BJ (cell line): ENCODE measurements around the gene BRPF3. TPM values are rescaled to one million over a fixed set of nuclear protein-coding genes. Genes with fewer than 3 reads are reported as not detected.

Source experiments
- CTCF ChIA-PET: fragments of 350-600 bp; formaldehyde crosslinking; extraction: SDS; loops from one replicate; lab custom pipeline; 2021; ENCODE audit warnings: antibody characterized with exemption, inconsistent platforms; lab: Yijun Ruan, JAX
- POLR2A ChIA-PET: fragments of 300-600 bp; sonication (Branson Sonifier 250); formaldehyde crosslinking; extraction: SDS; loops from one replicate; lab custom pipeline; 2021; ENCODE audit warnings: antibody characterized with exemption; lab: Charles Lee
- DNase-seq: peaks from one replicate; pipeline ENCODE4 v3.0.0-alpha.2; 2011; ENCODE audit warnings: low read depth
- H3K27me3 ChIP-seq: 2 replicates; pipeline ENCODE4 v1.6.0; 2011; ENCODE audit warnings: low read length; ENCODE audit not compliant: control insufficient read depth, insufficient read depth
- H3K36me3 ChIP-seq: 2 replicates; pipeline ENCODE4 v1.5.1; 2011; ENCODE audit warnings: low read length; ENCODE audit not compliant: control insufficient read depth, insufficient read depth
- H3K4me3 ChIP-seq: 2 replicates; pipeline ENCODE4 v1.5.1; 2011; ENCODE audit warnings: low read depth, mild to moderate bottlenecking, control low read depth, low read length
- CTCF ChIP-seq: IDR thresholded peaks from 2 replicates; pipeline ENCODE4 v1.5.1; 2011; ENCODE audit warnings: low read depth, mild to moderate bottlenecking, control low read depth, inconsistent platforms, low read length, moderate library complexity; ENCODE audit not compliant: insufficient read depth
- polyA plus RNA-seq: library from polyadenylated mRNA; depleted of rRNA; stranded (reverse); fragments of >200 nt; gene quantifications from 2 replicates; pipeline ENCODE4 v1.2.3, GENCODE V29; 2011

Gene BRPF3
- polyA plus RNA-seq, 1 experiment, result 13.2 TPM

GRCh38 chr6:36229223-36229622 lies 32.7 kb downstream of the BRPF3 start:
- POLR2A ChIA-PET, result no interaction called here
- Histone ChIP-seq H3K36me3 (peaks cover 24% of the 10 kb centered on the region), H3K27me3 (no peaks in the 10 kb centered on the region), H3K4me3 (no peak overlapping the region)
- CTCF ChIA-PET, result interaction anchor here (0.7 kb wide), 1 partner anchor 39 kb away, joined by 3 read pairs; no protein-coding TSS in a partner anchor
- TF ChIP-seq CTCF, result no peak
- DNase-seq, result no peak

DNA sequence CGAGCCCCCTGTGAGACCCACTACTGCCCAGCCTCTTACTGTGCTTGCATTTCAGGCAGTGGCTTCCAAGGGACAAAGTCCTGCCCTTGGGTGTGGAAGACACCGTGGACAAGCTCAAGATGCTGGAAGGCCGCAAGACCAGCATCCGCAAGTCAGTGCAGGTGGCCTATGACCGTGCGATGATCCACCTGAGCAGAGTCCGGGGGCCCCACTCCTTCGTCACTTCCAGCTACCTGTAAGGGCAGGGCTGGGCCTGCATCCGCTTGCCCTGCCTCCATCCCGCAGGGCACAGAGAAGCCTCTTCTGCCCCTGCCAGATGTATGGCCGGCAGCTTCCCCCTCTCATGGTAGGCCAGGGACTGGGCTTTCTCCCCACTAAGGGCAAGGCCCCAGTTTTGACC lies 33.8 kb downstream of the BRPF3 start:
- Histone ChIP-seq H3K36me3 (peaks cover 19% of the 10 kb centered on the region), H3K4me3 (no peak overlapping the region), H3K27me3 (no peaks in the 10 kb centered on the region)
- ChIA-PET CTCF (no interaction called here), POLR2A (no interaction called here)
- no peak for TF ChIP-seq CTCF
- no peak for DNase-seq

DNA sequence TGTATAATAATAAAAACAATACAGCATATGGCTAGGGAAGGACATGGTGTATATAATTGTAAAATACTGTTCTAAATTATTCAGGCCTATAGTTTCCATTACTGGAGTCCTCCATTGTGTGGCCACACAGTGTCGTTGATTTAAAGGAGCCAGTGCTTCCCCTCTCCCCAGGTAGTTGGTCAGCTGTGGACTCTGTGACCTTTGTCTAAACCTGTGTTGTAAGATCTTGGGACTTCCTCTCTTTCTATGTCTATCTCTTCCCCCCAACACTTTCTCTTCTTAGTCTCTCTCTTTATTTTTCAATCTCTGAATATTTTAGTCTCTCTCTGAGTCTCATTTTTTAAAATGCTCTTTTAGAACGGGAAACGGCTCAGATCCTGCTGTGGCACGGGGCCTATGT lies 35.6 kb downstream of the BRPF3 start:
- H3K27me3 ChIP-seq, result no peaks in the 10 kb centered on the region
- POLR2A ChIA-PET, result no interaction called here
- H3K36me3 ChIP-seq, result peaks cover 19% of the 10 kb centered on the region
- no peak overlapping the region for H3K4me3 ChIP-seq
- no peak for DNase-seq
- CTCF ChIA-PET, result no interaction called here
- no peak for TF ChIP-seq CTCF

DNA sequence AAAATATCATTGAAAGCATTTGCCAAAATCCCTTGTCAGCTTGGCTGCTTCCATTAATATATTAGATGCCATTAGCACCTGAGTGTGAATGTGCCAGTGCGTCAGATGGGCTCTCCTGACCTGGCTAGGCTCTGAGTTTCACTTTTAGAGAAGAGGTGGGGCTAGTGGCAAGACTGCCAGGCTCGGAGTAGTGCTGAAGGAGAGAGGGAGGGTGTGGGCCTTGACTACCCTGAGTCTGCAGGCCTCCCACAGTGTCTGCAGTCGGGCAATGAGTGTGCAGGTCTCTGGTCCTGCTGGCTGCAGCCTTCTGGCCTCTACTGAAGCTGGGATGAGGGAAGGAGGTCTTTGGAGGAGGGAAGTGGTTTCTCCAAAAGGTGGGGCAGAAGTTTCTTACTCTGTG lies 38.8 kb downstream of the BRPF3 start:
- Histone ChIP-seq H3K4me3 (no peak overlapping the region), H3K36me3 (peaks cover 10% of the 10 kb centered on the region), H3K27me3 (no peaks in the 10 kb centered on the region)
- TF ChIP-seq CTCF, result no peak
- DNase-seq, result no peak
- CTCF ChIA-PET, result no interaction called here
- POLR2A ChIA-PET, result no interaction called here

GRCh38 chr6:36235862-36236261 lies 39.3 kb downstream of the BRPF3 start:
- ChIA-PET POLR2A (no interaction called here), CTCF (no interaction called here)
- Histone ChIP-seq H3K27me3 (no peaks in the 10 kb centered on the region), H3K4me3 (no peak overlapping the region), H3K36me3 (peaks cover 8% of the 10 kb centered on the region)
- TF ChIP-seq CTCF, result no peak
- no peak for DNase-seq
